Left renal cortex interstitium (tissue), 4 donors: Measurements from ENCODE around the gene ATCAY. TPM values are rescaled to one million over a fixed set of nuclear protein-coding genes. Genes with fewer than 3 reads are reported as not detected.
A peak's percentile ranks its signal among the peaks of the same experiment; 100 is the strongest.

Experiments
- DNase-seq, 4 donors: peaks; one replicate each; pipeline ENCODE4 v3.0.0-alpha.2; 2013; ENCODE audit warnings: low read depth in 4 of 4, low spot score in 2 of 4, missing footprints in 1 of 4
- polyA plus RNA-seq, 4 donors: library from polyadenylated mRNA; unstranded; fragments of 120-200 nt; gene quantifications; one replicate each; pipeline ENCODE4 v1.2.1, GENCODE V29; 2013; ENCODE audit not compliant: insufficient read length in 4 of 4

The ATCAY gene
- polyA plus RNA-seq = under 1 TPM; 0.16 to 0.95 (median 0.53) TPM

GRCh38 chr19:3880471-3881271 lies at the start of gene ATCAY:
Gene ATCAY (plus strand): TSS chr19:3880685. CDS start chr19:3885768, 5,083 bp downstream.
- no peak for DNase-seq

DNA sequence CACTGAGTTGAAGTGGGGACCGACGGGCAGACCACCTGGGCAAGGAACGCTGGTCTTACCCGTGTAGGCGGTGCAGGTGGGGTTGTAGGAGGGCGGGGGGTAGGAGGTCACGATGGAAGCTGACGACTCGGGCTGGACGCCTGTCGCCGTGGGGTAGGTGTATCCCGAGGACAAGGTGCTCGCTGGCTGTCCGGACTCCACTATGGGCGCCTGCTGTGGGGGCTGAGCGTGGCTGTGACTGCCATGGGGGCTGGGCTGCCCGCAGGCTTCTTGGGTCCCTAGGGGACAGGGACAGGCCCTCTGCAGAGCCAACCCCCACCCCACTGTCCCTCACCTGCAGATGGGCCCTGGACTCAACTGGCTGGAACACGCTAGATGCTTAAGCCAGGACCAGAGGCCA lies 48.9 kb upstream of the ATCAY start:
- DNase-seq = no peak

DNA sequence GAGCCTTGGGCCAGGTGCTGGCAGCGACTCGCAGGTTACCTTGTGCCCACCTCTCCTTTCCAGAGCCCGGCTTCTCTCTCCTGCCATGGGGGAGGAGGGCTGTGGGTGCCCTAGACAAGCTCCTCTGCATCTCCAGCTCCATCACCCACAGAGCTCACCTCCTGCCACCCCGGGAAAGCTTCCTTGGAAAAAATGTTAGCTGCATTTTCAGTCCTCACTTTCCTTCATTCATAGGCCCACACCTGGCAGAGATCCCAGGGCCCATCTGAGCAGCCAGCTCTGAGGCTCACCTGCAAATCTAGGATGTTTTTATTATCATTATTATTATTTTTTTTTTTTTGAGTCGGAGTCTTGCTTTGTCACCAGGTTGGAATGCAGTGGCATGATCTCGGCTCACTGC lies 48.5 kb upstream of the ATCAY start:
- no peak for DNase-seq

- DNase-seq = no peak
Measured at GRCh38 chr19:3833578-3834348, 46.7 kb upstream of the ATCAY start.

DNA sequence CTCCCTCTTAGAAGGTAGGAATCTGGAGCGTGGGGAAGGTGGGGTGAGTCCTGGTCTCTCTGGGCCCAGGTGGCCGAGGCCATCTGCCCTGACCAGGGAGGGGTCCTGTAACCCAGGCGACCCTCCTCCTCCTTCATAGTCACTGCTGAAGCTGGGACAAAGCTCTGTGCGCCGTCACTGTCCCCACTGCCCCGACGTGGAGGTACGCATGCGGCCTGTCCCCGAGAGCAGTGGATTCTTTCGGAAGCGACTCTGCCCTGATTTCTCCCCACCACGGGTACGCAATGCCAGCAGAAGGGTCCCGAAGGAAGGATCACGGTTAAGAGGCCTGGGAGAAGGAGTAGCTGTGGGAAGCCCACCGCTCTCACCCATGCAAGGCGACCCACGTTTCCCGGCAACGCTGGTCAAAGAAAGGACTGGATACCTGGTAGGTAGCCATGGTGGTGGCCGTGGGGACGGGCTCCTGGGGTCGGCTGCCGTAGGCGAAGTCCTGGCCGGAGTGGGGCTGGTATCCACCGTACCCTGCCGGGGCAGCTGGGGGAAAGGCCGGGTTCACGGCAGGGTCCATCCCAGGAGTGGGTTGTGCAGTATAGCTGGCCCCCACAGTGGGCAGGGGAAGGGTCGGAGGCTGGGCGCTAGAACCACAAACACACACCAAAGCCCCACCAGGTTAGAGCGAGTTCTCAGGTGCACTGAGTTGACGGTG lies 46.0 kb upstream of the ATCAY start:
- DNase-seq = no peak

GRCh38 chr19:3835055-3835435 lies 45.4 kb upstream of the ATCAY start:
- no peak for DNase-seq

GRCh38 chr19:3836887-3837286 lies 43.6 kb upstream of the ATCAY start:
- DNase-seq = no peak

DNA sequence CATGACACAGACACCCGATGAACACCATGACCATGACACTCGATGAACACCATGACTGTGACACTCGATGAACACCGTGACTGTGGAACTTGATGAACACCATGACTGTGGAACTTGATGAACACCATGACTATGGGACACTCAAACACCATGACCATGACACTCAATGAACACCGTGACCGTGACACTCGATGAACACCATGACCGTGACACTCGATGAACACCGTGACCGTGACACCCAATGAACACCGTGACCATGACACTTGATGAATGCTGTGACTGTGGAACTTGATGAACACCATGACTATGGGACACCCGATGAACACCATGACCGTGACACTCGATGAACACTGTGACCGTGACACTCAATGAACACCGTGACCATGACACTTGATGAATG lies 43.2 kb upstream of the ATCAY start:
- DNase-seq = no peak

GRCh38 chr19:3837922-3838321 lies 42.6 kb upstream of the ATCAY start:
- DNase-seq = no peak

GRCh38 chr19:3838661-3839060 lies 41.8 kb upstream of the ATCAY start:
- DNase-seq = no peak

DNA sequence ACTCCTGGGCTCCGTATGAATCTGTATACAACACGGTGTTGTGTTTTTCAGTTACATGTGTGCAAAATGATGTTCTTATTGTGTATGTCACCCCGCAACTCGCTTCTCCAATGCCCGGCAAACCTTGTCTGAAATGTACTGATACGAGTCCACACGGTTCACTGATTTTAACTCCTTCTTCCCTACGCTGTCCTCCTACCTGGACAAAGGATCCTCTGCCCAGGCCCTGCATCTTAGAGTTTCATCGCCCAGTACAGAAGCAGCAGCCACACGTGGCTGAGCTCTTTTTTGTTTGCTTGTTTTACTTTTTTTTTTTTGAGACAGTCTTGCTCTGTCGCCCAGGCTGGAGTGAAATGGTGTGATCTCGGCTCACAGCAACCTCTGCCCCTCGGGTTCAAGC lies 40.5 kb upstream of the ATCAY start:
- DNase-seq = peak in 1 of 4 donors; percentile 6

GRCh38 chr19:3840804-3841203 lies 39.7 kb upstream of the ATCAY start:
- no peak for DNase-seq

DNA sequence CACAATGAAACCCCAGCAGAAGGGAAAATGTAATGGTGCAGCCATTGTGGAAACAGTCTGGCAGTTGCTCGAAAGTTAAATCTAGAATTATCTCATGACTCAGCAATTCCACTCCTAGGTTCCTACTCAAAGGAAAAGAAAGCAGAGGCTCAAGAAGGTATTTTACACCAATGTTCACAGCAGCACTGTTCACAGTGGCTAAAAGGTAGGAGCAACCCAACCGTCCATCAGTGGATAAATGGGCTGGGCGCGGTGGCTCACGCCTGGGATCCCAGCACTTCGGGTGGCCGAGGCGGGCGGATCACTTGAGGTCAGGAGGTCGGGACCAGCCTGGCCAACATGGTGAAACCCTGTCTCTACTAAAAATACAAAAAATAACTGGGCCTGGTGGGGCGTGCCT lies 37.5 kb upstream of the ATCAY start:
- no peak for DNase-seq

GRCh38 chr19:3844596-3844995 lies 35.9 kb upstream of the ATCAY start:
- DNase-seq = no peak

DNA sequence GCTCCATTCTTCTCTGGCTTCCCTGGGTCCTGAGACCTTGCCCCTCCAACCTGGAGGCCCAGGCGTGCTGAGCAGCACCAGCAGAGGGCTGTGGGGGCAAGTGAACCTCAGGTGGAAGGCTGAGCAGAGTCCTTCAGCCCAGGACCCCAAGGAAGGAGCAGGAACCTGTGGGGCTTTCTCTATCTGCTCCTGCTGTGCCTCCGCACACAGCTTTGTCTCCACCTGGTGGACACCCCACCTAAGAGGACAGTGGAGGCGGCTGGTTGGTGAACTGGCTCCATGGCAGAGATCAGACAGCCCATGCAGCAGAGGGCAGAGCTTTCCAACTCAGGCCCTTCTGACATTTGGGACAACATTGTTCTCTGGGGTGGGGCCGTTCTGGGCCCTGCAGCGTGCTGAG lies 31.4 kb upstream of the ATCAY start:
- no peak for DNase-seq

GRCh38 chr19:3849787-3850186 lies 30.7 kb upstream of the ATCAY start:
- DNase-seq = no peak

- DNase-seq = no peak
Measured at GRCh38 chr19:3850320-3850972, 30.0 kb upstream of the ATCAY start.

- no peak for DNase-seq
Measured at GRCh38 chr19:3851254-3852176, 29.0 kb upstream of the ATCAY start.

DNA sequence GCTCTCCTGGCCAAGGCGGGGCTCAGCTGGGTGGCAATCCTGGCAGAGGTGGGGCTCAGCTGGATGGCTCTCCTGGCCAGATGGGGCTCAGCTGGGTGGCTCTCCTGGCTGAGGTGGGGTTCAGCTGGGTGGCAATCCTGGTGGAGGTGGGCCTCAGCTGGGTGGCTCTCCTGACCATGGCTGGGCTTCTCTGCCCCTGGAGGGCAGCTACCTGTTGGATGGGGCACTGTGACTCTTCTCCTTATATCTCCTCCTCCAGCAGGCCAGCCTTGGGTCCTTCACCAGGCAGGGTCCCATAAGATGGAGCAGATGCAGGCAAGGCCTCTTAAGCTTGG lies 28.3 kb upstream of the ATCAY start:
- DNase-seq = no peak
